Frontal cortex (tissue), 4 donors: ENCODE data around the gene TOX3. TPM values are rescaled to one million over a fixed set of nuclear protein-coding genes. Genes with fewer than 3 reads are reported as not detected.

Source experiments
- DNase-seq, 2 donors: peaks; one replicate each; pipeline ENCODE4 v3.0.0; 2012; ENCODE audit warnings: low spot score in 2 of 2
- FAIRE-seq: peaks from 2 replicates; lab custom pipeline; 2012; peaks lifted over from hg19 to GRCh38; lab: Jason Lieb, UNC
- total RNA-seq: library from RNA; depleted of rRNA; stranded (reverse); fragments of >200 nt; gene quantifications from one replicate; pipeline ENCODE4 v1.2.3, GENCODE V29; 2014
- donor health status: control.
- donor health status: control.
- donor health status: control.

Gene TOX3
- total RNA-seq, 1 donor from 2014 or later = 18.8 TPM

GRCh38 chr16:52465711-52466267, 81.2 kb downstream of the TOX3 start:
- no peak for DNase-seq
- FAIRE-seq = no peak

DNA sequence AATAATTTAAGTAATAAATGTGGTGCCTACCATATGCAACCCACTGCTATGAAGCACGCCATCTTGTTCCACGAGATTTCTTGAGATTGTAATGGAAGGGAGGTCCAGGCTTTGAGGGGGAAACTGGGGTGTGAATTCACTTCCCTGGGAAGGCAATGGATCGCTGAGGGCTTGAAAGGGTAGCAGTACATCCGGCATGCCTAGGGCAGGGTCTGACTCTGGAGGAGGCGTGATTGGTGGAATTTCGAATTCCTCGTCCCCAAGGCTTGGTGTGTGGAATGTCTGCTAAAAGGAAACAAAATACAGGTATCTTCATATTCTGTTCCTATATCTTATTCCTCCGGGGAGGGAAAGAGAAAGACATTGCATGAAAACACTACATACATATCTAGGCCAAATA, 83.0 kb downstream of the TOX3 start:
- FAIRE-seq (no peak), DNase-seq (no peak)

DNA sequence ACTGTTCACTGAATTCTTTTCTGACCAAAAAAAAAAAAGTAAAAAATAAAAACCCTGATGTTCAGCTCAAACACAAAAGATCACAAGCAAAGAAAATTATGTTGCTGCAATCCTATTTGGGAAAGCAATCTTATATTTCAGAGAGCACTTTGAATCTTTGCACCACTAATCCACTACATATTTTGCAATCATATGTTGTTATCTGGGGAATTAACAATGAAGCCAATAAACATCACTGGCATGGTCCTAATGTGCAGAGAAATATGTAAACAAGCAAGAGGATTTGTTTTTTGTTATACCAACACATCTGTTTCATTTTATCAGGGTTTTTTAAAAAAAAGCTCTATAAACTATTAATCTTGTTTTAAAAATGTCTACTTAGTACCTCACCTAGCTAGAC, 84.1 kb downstream of the TOX3 start:
- FAIRE-seq = no peak

DNA sequence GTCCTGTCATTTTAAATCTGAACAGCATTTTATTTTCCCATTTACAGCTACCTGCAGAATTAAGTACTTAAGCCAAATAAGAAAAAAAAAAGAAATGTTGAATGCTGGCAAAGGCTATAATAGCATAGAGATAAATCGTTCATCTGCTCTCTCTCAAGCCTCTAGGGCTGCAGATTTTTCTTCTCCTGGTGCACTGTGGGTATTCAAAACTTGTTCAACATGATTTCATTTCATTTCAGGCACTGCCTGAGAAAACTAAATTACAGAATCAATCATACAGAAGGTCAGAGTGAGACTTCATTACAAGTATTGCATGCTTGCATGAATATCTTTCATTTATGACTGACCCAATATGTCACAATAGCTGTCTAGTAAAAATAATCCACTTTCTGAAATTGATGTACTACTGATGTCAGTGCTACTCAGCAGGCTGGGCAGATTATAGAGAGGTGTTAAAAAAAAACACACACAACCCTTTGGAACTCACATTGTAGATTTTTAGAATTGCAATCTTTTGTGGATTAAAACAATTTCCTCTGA, 86.2 kb downstream of the TOX3 start:
- FAIRE-seq = no peak
- DNase-seq = no peak

More for the DNA sequence above, 84.1 kb downstream of the TOX3 start:
- DNase-seq = no peak

DNA sequence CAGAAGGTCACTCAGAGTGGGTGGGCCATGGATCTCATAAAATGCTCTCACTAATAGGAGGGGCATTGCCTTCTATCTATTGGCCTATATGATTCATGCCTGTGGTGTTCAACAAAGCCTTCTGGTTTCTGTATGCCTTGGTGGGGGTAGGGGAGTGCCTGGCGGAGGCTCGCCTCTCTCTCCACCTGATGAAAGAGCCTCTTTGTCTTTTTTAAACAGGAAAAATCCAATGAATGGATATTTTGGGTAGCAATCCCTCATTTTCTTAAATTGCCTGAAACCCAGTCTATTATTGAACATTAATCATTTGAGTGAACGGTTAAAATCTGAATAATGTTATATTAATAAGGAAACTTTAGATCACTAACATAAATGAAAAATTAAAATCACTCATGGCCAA, 90.6 kb downstream of the TOX3 start:
- DNase-seq (no peak), FAIRE-seq (no peak)

DNA sequence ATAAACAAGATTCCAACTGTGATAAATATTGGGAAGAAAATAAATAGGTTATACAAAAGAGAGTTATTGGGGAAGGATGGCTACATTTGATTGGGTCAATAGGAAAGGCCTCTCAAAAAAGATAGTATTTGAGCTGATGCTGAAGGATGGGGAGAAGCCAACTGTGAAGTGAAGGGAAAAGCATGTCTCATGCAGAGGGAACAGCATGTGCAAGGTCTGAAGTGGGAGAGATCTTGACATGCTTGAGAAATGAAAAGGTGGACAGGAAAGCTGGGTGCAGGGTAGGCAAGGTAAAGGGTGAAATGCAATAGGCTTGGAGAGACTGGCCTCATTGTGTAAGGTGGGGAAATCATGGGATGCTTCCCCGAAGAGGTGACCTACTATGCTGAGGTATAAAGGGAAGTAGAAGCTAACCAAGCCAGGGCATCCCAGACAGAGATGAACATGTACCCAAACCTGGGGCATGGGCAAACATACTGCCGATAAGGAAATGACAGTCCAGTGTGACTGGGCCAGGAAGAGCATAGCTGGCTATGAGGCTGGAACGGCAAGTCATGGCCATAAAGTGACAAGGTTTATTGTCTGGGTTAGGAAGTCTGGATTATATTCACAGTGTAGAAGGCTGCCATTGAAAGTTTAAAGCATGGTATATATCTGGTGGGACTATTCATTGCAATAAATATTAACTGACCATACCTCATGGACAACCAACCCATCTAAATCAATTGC, 91.2 kb downstream of the TOX3 start:
- DNase-seq (no peak), FAIRE-seq (no peak)

- DNase-seq (no peak), FAIRE-seq (no peak)
Measured at GRCh38 chr16:52453644-52454043, 93.3 kb downstream of the TOX3 start.

DNA sequence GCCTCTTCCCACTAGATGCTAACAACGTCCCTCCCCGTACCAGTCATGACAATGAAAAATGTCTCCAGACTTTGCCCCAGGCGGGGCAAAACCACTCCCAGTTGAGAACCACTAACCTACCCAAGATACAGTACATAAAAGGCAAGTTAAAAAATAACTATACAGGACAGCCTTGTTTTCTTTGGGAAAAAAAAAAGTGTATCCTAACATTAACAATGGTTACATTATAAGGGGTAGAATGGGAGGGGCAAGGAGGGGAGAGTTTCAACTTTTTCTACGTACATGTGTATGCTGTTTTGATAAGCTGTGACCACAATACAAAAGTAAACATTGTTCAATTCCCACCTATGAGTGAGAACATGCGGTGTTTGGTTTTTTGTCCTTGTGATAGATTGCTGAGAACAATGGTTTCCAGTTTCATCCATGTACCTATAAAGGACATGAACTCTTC, 94.9 kb downstream of the TOX3 start:
- no peak for DNase-seq
- FAIRE-seq = no peak

- FAIRE-seq = no peak
- DNase-seq = no peak
Measured at GRCh38 chr16:52450916-52451315, 96.0 kb downstream of the TOX3 start.

DNA sequence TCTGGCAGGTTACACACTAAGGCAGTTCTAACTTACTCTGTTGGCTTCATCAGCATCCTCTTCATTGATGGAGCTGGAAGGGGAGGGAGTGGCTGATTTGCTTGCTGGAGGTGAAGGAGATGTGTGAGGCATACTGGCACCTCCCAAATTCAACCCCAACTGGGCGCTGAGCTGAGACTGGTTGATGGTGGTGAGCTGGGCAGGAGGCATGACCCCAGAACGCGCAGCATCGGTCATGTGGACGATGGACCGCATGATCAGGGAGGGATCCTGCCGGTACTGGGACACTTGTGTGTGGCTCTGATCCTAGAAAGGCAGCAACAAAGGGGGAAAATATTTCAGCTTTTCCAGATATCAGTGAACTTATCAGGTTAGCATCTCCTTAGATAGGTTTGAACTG, 96.7 kb downstream of the TOX3 start:
- FAIRE-seq = no peak

DNA sequence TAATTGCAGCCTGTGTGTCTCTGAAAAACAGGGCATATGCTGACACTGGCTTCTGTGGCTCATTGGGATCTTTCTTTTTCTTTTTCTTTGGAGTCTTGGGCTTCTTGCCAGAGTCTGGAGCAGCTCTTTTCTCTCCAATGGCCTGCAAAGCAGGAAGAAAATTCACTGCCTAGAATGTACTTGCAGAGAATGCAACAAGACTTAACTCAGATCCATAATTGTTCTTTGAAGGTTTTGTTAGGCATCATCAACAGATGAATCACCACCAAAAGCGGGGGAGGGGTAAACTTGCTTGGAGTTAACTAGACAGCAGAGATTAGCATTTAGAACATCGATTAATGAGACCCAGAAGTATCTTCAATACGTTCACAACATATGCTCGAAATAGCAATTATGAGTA, 100.9 kb downstream of the TOX3 start:
- DNase-seq (peak in 1 of 2 donors; percentile 7), FAIRE-seq (no peak)

More for the DNA sequence above, 96.7 kb downstream of the TOX3 start:
- DNase-seq = no peak

DNA sequence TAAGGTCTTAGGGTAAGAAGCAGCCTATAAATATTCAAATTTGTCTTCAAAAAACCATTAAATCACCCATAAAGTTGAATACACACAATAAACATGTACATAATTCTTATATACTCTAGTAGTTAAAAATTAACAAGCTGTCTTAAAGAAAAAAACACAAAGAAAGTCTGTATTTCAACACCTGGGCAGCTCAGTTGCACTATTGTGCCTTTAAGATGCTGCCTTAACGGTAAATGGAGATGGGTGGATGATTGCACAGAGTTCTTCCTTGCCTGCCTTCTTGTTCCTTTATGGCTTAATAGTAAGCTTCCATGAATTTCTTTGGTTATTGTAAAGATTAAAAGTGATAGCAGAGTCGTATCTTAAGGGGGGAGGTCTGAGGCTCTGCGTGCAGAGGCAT, 105.1 kb downstream of the TOX3 start:
- FAIRE-seq (no peak), DNase-seq (no peak)

- no peak for FAIRE-seq
- no peak for DNase-seq
Measured at GRCh38 chr16:52440248-52440647, 106.7 kb downstream of the TOX3 start.

DNA sequence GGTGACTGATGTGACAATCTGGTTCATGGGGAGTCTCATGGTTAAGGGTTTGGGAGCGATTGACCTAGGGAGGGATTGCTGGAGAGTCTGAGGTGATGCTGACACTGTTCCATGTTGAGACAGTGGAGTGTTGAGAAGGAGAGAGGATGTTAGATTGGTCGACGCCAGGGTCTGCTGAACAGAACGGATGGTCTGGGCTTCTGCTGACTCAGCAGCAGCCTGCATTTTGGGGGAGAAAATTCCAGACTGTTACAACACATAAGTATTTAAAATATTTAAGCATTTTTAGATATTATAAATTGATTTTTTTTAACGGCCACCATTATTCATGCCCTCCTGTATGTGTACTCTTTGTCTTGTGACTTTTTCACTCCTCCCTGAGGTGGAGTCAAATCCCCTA, 107.2 kb downstream of the TOX3 start:
- FAIRE-seq (no peak), DNase-seq (no peak)

DNA sequence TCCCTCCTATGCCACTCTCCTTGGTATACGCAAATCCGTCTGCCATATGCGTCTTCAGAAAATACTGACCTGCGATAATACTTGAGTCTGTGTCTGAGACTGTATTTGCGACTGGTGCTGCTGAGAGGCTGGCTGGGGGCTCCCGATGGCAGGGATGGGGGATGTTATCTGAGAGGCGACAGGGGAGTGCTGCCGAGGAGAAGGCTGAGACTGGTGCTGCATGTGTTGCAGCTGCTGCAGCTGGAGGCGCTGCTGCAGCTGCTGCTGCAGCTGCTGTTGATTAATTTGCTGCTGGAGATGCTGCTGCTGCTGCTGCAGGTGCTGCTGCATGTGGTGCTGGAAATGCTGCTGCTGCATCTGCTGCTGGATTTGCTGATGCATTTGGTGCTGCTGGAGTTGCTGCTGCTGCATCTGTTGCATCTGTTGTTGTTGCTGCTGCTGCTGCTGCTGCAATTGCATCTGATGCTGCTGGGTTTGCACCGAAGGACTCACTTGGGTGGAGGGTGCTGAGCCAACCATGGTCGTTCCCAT, 107.7 kb downstream of the TOX3 start:
- FAIRE-seq = no peak
- no peak for DNase-seq

DNA sequence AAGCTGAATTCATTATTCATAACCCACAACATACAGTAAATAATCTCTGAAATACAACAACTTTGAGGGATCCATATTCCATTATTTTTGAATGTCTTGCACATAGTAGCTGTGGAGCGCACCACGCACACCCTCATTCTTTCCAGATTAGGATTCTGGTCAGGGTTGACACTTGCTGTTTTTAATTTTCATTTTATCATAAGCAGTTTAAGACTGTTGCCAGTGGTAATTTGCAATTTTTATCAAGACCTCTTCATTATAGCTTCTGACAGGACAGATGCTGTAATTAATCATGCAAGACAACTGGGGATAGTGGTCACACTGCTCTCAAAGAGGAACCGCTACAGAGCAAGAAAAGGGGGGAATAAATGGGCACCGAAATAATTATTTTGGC, 109.7 kb downstream of the TOX3 start:
- FAIRE-seq (no peak), DNase-seq (no peak)

- peak; percentile 3 for FAIRE-seq
Measured at GRCh38 chr16:52436339-52437276, 110.3 kb downstream of the TOX3 start.

DNA sequence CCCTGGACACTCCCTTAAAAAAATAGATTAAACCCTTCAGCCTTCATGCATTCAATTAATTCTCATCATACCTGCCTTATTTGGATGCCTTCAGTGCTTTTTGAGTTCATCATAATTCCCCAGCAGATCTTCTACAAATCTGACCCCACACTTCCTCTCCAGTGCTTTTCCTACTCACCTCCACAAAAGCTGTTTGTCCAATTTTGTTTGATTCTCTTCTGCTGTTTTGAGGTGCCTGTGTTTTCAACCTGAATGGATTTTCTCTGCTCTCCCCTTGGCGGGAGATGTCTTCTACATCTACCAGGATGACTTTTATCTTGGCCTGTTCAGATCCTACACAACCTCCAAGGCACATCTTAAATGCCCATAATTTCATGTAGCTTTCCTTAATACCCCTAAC, 112.7 kb downstream of the TOX3 start:
- FAIRE-seq = no peak
- no peak for DNase-seq

More at GRCh38 chr16:52436339-52437276, 110.3 kb downstream of the TOX3 start:
- no peak for DNase-seq

- no peak for FAIRE-seq
Measured at GRCh38 chr16:52433643-52434042, 113.3 kb downstream of the TOX3 start.

DNA sequence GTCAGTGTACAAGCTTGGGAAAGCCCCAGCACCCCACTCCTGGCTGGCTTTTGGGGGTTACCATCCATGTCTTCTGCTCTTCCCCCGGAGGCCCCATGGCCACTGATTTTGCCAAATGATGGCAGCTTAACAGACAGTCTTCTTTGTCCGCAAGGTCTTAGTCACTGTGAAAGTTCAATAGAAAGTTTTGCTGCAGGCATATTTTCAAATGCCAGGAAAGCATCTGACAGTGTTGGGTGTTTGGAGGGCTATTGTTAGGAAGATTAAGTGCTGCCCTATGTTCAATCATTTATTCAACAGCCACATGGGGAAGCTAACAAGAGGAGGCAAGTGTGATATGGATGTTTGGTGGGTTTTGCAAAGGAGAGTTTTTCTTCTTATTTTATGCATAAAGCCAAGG, 122.4 kb downstream of the TOX3 start:
- no peak for DNase-seq
- no peak for FAIRE-seq

More at GRCh38 chr16:52433643-52434042, 113.3 kb downstream of the TOX3 start:
- DNase-seq = no peak
